GM12875 (cell line): ENCODE results near the gene FOS.
"Not testable (repeated sequence)": the region's sequence is repeated elsewhere in the genome, so short reads cannot be mapped to it uniquely, and the experiment has no call there.

Source experiments
- H3K4me3 ChIP-seq: one replicate; pipeline ENCODE4 v1.5.1; 2011; ENCODE audit warnings: low read depth, low read length, control low read depth
- TF ChIP-seq, protein P1 (sequence below): IDR thresholded peaks from 2 replicates; pipeline ENCODE4 v1.5.1; 2011; ENCODE audit warnings: low read depth, mild to moderate bottlenecking, control low read depth, inconsistent platforms, low read length, moderate library complexity, borderline replicate concordance; ENCODE audit not compliant: insufficient read depth

Gene FOS

DNA sequence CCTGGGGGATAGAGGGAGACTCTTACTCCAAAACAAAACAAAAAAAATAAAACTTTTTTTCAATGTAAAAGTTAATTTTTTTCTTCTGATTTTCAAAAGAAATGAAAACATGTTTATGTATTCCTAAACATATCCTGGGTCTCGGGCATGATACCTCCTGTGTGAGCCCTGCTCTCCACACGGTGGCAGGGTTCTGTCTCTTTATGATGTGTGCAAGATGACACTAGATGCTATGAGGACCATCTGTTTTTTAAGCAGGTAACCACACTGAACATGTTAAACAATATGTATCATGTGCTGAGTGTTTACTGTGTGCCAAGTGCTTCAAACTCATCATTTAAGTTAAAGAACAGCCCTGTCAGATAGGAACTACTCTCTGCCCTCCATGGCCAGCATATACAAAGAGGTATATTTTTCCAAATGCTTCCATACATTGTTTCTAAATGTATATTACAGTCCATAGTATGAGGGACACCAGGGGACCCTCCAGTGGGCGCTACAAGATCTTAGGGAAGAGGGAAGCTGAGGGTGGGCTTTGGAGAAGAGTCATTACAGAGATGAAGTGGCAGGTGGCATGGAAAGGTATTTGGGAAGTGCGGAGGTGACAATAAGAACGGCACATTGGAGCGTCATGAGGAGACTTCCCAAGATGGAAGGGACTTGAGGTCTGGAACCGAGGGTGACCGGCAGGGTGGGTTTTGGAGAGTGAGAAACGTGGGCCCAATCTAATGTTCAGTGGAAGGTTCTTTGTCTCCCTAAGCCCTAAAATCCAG is 28.5 kb downstream of the FOS start:
- TF ChIP-seq, protein P1, sequence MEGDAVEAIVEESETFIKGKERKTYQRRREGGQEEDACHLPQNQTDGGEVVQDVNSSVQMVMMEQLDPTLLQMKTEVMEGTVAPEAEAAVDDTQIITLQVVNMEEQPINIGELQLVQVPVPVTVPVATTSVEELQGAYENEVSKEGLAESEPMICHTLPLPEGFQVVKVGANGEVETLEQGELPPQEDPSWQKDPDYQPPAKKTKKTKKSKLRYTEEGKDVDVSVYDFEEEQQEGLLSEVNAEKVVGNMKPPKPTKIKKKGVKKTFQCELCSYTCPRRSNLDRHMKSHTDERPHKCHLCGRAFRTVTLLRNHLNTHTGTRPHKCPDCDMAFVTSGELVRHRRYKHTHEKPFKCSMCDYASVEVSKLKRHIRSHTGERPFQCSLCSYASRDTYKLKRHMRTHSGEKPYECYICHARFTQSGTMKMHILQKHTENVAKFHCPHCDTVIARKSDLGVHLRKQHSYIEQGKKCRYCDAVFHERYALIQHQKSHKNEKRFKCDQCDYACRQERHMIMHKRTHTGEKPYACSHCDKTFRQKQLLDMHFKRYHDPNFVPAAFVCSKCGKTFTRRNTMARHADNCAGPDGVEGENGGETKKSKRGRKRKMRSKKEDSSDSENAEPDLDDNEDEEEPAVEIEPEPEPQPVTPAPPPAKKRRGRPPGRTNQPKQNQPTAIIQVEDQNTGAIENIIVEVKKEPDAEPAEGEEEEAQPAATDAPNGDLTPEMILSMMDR = peak; percentile 60

GRCh38 chr14:75307700-75308379 is 29.2 kb downstream of the FOS start:
- TF ChIP-seq, protein P1 = peak; percentile 87
- no peak overlapping the region for H3K4me3 ChIP-seq

More for the DNA sequence above, 28.5 kb downstream of the FOS start:
- H3K4me3 ChIP-seq = no peak overlapping the region

DNA sequence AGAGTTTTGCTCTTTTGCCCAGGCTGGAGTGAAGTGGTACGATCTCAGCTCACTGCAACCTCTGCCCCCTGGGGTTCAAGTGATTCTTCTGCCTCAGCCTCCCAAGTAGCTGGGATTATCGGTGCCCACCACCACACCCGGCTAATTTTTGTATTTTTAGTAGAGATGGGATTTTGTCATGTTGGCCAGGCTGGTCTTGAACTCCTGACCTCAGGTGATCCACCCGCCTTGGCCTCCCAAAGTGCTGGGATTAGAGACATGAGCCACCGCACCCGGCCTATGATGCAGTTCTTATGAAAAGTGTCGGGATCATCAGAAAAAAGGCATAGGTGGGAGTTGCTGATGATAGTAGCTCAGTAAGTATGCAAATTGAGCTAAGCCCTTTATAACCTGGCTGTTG is 30.4 kb downstream of the FOS start:
- H3K4me3 ChIP-seq = not testable (repeated sequence)

DNA sequence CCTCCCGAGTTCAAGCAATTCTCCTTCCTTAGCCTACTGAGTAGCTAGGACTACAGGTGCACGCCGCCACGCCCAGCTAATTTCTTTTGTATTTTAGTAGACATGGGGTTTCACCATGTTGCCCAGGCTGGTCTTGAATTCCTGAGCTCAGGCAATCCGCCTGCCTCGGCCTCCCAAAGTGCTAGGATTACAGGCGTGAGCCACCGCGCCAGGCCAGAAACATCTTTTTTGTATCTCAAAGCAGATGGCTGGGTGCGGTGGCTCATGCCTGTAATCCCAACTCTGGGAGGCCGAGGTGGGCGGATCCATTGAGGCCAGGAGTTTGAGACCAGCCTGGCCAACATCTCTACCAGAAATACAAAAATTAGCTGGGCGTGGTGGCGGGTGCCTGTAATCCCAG is 30.9 kb downstream of the FOS start:
- not testable (repeated sequence) for H3K4me3 ChIP-seq

DNA sequence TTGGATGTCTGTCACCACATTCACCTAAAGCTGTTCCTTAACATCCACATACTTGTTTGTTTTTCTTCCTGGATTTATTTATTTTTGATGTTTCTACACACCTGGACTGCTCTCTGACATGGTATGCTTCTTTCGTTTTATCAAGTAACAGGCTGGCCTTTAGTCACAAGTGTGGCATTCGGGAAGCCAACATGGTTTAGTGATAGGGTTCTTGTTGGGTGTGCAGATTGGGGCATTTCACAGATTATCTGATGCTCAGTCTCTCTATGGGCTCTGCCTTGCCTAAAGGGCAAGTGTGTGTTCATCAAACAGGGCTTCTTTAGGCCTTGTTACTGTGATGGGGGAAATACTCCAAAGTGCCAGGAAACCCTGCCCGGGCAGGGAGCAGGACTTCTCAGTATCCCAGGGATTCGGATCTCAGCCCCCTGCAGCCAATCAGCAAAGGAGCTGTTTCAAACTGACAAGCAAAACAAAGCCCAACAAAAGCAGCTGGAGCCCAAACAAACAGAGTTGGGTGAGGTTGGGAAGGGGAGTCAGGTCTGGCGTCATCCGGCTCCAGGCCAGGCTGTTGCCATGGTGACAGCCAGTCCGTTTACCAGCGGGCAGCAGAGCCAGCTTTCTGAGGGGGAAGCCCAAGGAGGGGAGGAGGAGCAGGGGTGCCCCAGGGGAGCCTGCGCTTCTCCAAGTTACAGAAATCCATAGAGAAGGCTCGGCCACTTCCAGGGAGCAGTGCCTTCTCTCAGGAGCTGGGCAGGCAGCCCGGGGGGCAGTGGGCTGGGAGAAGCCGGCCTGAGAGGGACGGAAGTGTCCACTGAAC is 31.9 kb downstream of the FOS start:
- no peak overlapping the region for H3K4me3 ChIP-seq
- TF ChIP-seq, protein P1 = no peak

DNA sequence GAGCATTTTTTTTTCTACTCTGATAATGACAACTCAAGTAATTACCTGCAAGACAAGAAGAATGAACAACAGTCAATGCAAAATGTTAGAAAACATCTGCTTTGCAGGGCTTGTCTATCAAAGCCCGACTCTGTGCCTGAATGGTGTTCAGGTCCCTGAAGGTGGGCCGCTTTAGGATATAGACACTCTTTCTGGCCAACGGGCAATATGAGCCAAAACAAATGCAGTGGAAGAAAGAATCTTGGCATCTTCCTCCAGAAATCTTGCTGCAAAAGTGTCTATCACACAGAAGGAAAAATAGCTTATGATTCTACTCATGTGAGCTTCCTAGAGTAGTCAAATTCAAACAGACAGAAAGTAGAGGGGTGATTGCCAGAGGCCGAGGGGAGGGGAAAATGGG is 32.7 kb downstream of the FOS start:
- TF ChIP-seq, protein P1 = no peak

DNA sequence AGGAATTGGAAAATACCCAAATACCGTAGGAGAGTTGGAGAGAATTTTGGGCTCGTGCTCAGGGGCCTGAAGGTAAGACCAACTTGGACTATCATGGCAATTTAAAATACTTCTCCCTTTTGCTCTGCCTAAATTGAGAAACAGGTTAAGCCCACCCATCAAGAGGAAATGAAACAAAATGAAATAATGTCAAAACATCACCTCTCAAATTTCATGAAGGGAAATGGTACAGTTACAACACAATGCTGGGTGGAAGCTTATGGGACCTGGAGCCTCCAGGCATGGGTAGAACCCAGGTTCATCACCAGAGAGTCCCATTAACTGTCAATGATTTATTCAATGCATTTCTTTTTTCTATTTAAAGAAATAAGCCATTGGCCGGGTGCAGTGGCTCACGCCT is 33.7 kb downstream of the FOS start:
- no peak overlapping the region for H3K4me3 ChIP-seq
- TF ChIP-seq, protein P1 = no peak

More for the DNA sequence above, 32.7 kb downstream of the FOS start:
- no peak overlapping the region for H3K4me3 ChIP-seq

DNA sequence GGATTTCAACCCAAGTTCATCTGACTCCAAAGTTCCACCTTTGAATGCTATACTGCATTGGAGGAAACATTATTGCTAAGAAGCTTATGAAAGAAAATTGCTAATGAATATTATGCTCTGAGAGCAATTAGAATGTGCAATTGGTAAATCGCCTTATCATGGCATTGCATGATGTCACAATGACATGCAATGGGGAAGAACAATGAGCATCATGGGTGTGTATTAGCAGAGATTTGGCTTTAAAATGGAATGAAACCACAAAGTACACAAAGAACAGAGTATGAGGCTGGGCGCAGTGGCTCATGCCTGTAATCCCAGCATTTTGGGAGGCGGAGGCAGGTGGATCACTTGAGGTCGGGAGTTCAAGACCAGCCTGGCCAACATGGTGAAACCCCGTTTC is 34.7 kb downstream of the FOS start:
- TF ChIP-seq, protein P1 = no peak
- no peak overlapping the region for H3K4me3 ChIP-seq
